Upper lobe of left lung (tissue), 6 donors: ENCODE measurements around the gene MADD. TPM values are rescaled to one million over a fixed set of nuclear protein-coding genes. Genes with fewer than 3 reads are reported as not detected.

ENCODE experiments used
- ATAC-seq, 2 donors: fragments of 200-7000 bp; cut with Tn5 transposase; one replicate each; pipeline ENCODE4 v1.9.1; 2022; ENCODE audit warnings: mild to moderate bottlenecking in 2 of 2, moderate library complexity in 2 of 2; ENCODE audit not compliant: low FRiP score in 2 of 2
- DNase-seq, 2 donors: peaks; one replicate each; pipeline ENCODE4 v3.0.0-alpha.2; 2019 to 2020
- H3K27ac ChIP-seq, 4 donors: fragments of 200-600 bp; sonication (generic); one replicate each; pipeline ENCODE4 v1.5.1; 2016 to 2019
- H3K27me3 ChIP-seq, 4 donors: fragments of 200-600 bp; sonication (generic); one replicate each; pipeline ENCODE4 v1.5.1; 2017 to 2019
- H3K36me3 ChIP-seq, 4 donors: fragments of 200-600 bp; sonication (generic); one replicate each; pipeline ENCODE4 v1.5.1; 2016 to 2019
- H3K4me1 ChIP-seq, 4 donors: fragments of 200-600 bp; sonication (generic); one replicate each; pipeline ENCODE4 v1.5.1; 2018 to 2019
- H3K4me3 ChIP-seq, 4 donors: fragments of 200-600 bp; sonication (generic); one replicate each; pipeline ENCODE4 v1.5.1; 2017 to 2019; ENCODE audit warnings: mild to moderate bottlenecking in 2 of 4, moderate library complexity in 1 of 4
- H3K9me3 ChIP-seq, 4 donors: fragments of 200-600 bp; sonication (generic); one replicate each; pipeline ENCODE4 v1.5.1; 2018 to 2019
- CTCF ChIP-seq, 6 experiments: fragments of 450-650 bp in 4 of 6; fragments of 200-600 bp in 2 of 6; sonication (generic) in 2 of 6; IDR thresholded peaks; one replicate each; pipeline ENCODE4 v1.5.1; 2016 to 2019; ENCODE audit warnings: antibody characterized with exemption in 6 of 6
- EP300 ChIP-seq, 4 donors: sonication (generic); formaldehyde crosslinking; IDR thresholded peaks; one replicate each; pipeline ENCODE4 v1.5.1; 2017; ENCODE audit warnings: antibody characterized with exemption in 4 of 4, control low read depth in 2 of 4
- POLR2A ChIP-seq, 4 donors: fragments of 450-650 bp; IDR thresholded peaks; one replicate each; pipeline ENCODE4 v1.5.1; 2016 to 2017; ENCODE audit warnings: antibody characterized with exemption in 4 of 4, mild to moderate bottlenecking in 2 of 4
- POLR2AphosphoS5 ChIP-seq, 2 donors: sonication (generic); formaldehyde crosslinking; IDR thresholded peaks; one replicate each; pipeline ENCODE4 v1.5.1; 2017; ENCODE audit warnings: antibody characterized with exemption in 2 of 2
- WGBS, 2 donors: methylation state at CpG; one replicate each; pipeline ENCODE4 v1.1.5; 2017 to 2018; 5-methylcytosine and 5-hydroxymethylcytosine counted together
- total RNA-seq, 6 donors: library from RNA; depleted of rRNA in 4 of 6; stranded (reverse); fragments of >200 nt in 4 of 6; gene quantifications; one replicate each; pipeline versions ENCODE4 v1.1.0 to v1.2.1, GENCODE V29; 2016 to 2021
- donor health status: DM: no; HTN: no; CAD: no; lungs with moderate emphysema.
- donor health status: DM: no; HTN: yes; CAD: no; lungs with severe emphysema.

MADD gene
- total RNA-seq, 6 donors from 2014 or later: 39.6 to 129 (median 47.9) TPM

DNA sequence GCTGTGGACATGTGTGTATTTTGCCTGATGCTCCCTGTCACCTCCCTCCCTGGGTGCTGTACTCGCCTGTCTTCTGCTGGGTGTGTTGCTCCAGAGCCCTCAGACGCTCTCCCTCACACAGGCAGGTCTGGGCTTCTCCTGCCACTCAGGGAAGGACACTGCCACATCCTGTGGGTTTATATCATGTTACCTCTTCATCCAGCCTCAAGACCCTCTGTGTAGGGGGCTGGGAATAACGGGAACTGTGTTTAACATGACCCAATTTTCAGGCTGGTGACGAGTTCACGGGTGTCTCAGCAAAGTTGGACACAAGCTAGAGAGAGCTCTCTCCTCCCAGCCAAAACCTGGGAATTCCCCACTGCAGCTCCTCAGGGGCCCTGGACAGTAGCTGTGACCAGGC is 58.0 kb downstream of the MADD start:
- DNase-seq (no peak), ATAC-seq (no peak)
- H3K36me3 ChIP-seq: peaks cover 0 to 48% (median 19%) of the 10 kb centered on the region in 4 donors
- TF ChIP-seq POLR2A (IDR thresholded peaks at IDR 0.05): no peak
- no peak for TF ChIP-seq EP300 (IDR thresholded peaks at IDR 0.05)
- TF ChIP-seq CTCF (IDR thresholded peaks at IDR 0.05): no peak
- no peak for TF ChIP-seq POLR2AphosphoS5 (IDR thresholded peaks at IDR 0.05)
- H3K4me1 ChIP-seq: peaks cover 0 to 6% (median 3%) of the 10 kb centered on the region in 4 donors
- H3K27ac ChIP-seq: no peak overlapping the region
- 91 to 96% methylated on average over 3 to 5 of the region's 5 CpGs for WGBS, 2 donors
- no peaks in the 10 kb centered on the region for H3K27me3 ChIP-seq
- no peaks in the 10 kb centered on the region for H3K9me3 ChIP-seq
- no peak overlapping the region for H3K4me3 ChIP-seq

- H3K36me3 ChIP-seq: peaks cover 0 to 48% (median 19%) of the 10 kb centered on the region in 4 donors
- TF ChIP-seq CTCF (IDR thresholded peaks at IDR 0.05): no peak
- no peak for TF ChIP-seq POLR2A (IDR thresholded peaks at IDR 0.05)
Observed at GRCh38 chr11:47328449-47329390, 58.8 kb downstream of the MADD start.

GRCh38 chr11:47329431-47329986 is 59.6 kb downstream of the MADD start:
- TF ChIP-seq POLR2A (IDR thresholded peaks at IDR 0.05) (no peak), POLR2AphosphoS5 (IDR thresholded peaks at IDR 0.05) (no peak), CTCF (IDR thresholded peaks at IDR 0.05) (no peak), EP300 (IDR thresholded peaks at IDR 0.05) (no peak)
- DNase-seq (no peak), ATAC-seq (no peak)
- Histone ChIP-seq H3K4me3 (no peak overlapping the region), H3K4me1 (peaks cover 0 to 6% (median 3%) of the 10 kb centered on the region in 4 donors), H3K27me3 (no peaks in the 10 kb centered on the region), H3K27ac (peak overlapping the region in 2 of 4 donors; percentile 1 to 2), H3K9me3 (no peaks in the 10 kb centered on the region), H3K36me3 (peaks cover 0 to 48% (median 19%) of the 10 kb centered on the region in 4 donors)
- 65 to 77% methylated on average over 9 to 12 of the region's 12 CpGs for WGBS, 2 donors

More at GRCh38 chr11:47328449-47329390, 58.8 kb downstream of the MADD start:
- Histone ChIP-seq H3K27ac (no peak overlapping the region), H3K9me3 (no peaks in the 10 kb centered on the region), H3K4me3 (no peak overlapping the region), H3K4me1 (peaks cover 0 to 6% (median 3%) of the 10 kb centered on the region in 4 donors), H3K27me3 (no peaks in the 10 kb centered on the region)
- 88 to 90% methylated on average over 26 to 29 of the region's 29 CpGs for WGBS, 2 donors
- ATAC-seq (no peak), DNase-seq (peak in 1 of 2 donors; percentile 81)

- peaks cover 0 to 6% (median 3%) of the 10 kb centered on the region in 4 donors for H3K4me1 ChIP-seq
- peaks cover 0 to 48% (median 15%) of the 10 kb centered on the region in 4 donors for H3K36me3 ChIP-seq
- DNase-seq (no peak), ATAC-seq (no peak)
- H3K4me3 ChIP-seq: no peak overlapping the region
- TF ChIP-seq POLR2A (IDR thresholded peaks at IDR 0.05) (no peak), POLR2AphosphoS5 (IDR thresholded peaks at IDR 0.05) (no peak), CTCF (IDR thresholded peaks at IDR 0.05) (no peak), EP300 (IDR thresholded peaks at IDR 0.05) (no peak)
- peak overlapping the region in 2 of 4 donors; percentile 1 to 2 for H3K27ac ChIP-seq
- WGBS, 2 donors: 74 to 80% methylated on average over 10 to 16 of the region's 16 CpGs
- H3K27me3 ChIP-seq: no peaks in the 10 kb centered on the region
- no peaks in the 10 kb centered on the region for H3K9me3 ChIP-seq
Observed at GRCh38 chr11:47329987-47330931, 60.3 kb downstream of the MADD start.
